ENCODE data around the gene MAEA. TPM values are rescaled to one million over a fixed set of nuclear protein-coding genes. Genes with fewer than 3 reads are reported as not detected.

Gene MAEA
- total and polyA plus RNA-seq, 9 of the 15 experiments (the other 6 are each of a cell fraction or from before 2014, with no cell fraction given): 2.1 to 86.5 (median 45.0) TPM

- H3K36me3 ChIP-seq (ENCODE audit: control insufficient read depth, insufficient read depth, low read length): peaks cover 62% of the 10 kb centered on the region; the same call in 2 of the 3 replicates
- TF ChIP-seq NELFE (IDR thresholded peaks at IDR 0.05; ENCODE audit: insufficient read depth, insufficient read length) (no peak), CBFA2T3 (IDR thresholded peaks at IDR 0.05) (no peak), TEAD4 (IDR thresholded peaks at IDR 0.05; ENCODE audit: low read length) (no peak), TEAD4 (CRISPR knock-in tag; IDR thresholded peaks at IDR 0.05; ENCODE audit: borderline replicate concordance) (no peak), BRF2 (IDR thresholded peaks at IDR 0.05; ENCODE audit: borderline replicate concordance, insufficient read depth, insufficient read length) (no peak), SRF (CRISPR knock-in tag; IDR thresholded peaks at IDR 0.05) (no peak), RNF219 (CRISPR knock-in tag; IDR thresholded peaks at IDR 0.05) (no peak), CHCHD3 (CRISPR knock-in tag; IDR thresholded peaks at IDR 0.05) (no peak), GTF2E2 (tag; IDR thresholded peaks at IDR 0.05) (no peak), ZBTB9 (CRISPR knock-in tag; IDR thresholded peaks at IDR 0.05) (no peak), ZNF354B (CRISPR knock-in tag; IDR thresholded peaks at IDR 0.05) (no peak), KDM1A (IDR thresholded peaks at IDR 0.05) (no peak), ERF (CRISPR knock-in tag; IDR thresholded peaks at IDR 0.05) (no peak), PRPF4 (IDR thresholded peaks at IDR 0.05; ENCODE audit: insufficient read depth, low read depth, low read length, poor library complexity, severe bottlenecking) (no peak), MAFG (tag; conservative IDR thresholded peaks at IDR 0.05) (no peak), ZNF282 (CRISPR knock-in tag; IDR thresholded peaks at IDR 0.05) (no peak)
- H3K9me3 ChIP-seq (replicated peaks; ENCODE audit: control insufficient read depth, insufficient read depth, low read depth, low read length): no peaks in the 10 kb centered on the region
- no peak overlapping the region for H2AFZ ChIP-seq (ENCODE audit: low read depth, low read length)
- peaks cover 88% of the 10 kb centered on the region for H3K79me2 ChIP-seq (ENCODE audit: control insufficient read depth, insufficient read depth, low read length)
- no TSS peak for BruUV-seq (replicated peaks)
- 96% methylated on average over 4 of the region's 4 CpGs for WGBS (ENCODE audit: insufficient coverage, low coverage, missing lambda C conversion rate)
- H3K9ac ChIP-seq (ENCODE audit: insufficient read depth in 1 of 2, low read depth in 2 of 2, low read length in 2 of 2): peak overlapping the region in 1 of 2 experiments; percentile 42; a peak in 1 of 4 replicates
- H3K27ac ChIP-seq (ENCODE audit: extremely low read depth, low read depth, low read length): no peak overlapping the region
- peaks cover 11 to 40% of the 10 kb centered on the region in 2 experiments; a peak in 4 of 5 replicates for H3K4me1 ChIP-seq (replicated peaks in 1 of 2; ENCODE audit: control insufficient read depth in 2 of 2, insufficient read depth in 2 of 2, low read length in 2 of 2)
- CTCF ChIA-PET (ENCODE audit: low intra/inter-chr PET ratio): no interaction called here
- POLR2A ChIA-PET: interaction anchor here (1.3 to 1.5 kb wide), 3 partner anchors 11 to 116 kb away, joined by 3 to 7 read pairs (median 5); no protein-coding TSS in a partner anchor
- peaks cover 37% of the 10 kb centered on the region for H4K20me1 ChIP-seq (replicated peaks; ENCODE audit: control insufficient read depth, insufficient read depth, low read length)
- ATAC-seq (no peak), FAIRE-seq (no peak), DNase-seq (ENCODE audit: extremely low read depth in 1 of 4, low spot score in 3 of 4) (no peak)
- H3K4me2 ChIP-seq (ENCODE audit: insufficient read depth, low read length): no peak overlapping the region
- intact Hi-C loops (cut with micrococcal nuclease) (no loop called here), in situ Hi-C loops (cut with MboI) (no loop called here)
- H3K9me1 ChIP-seq (ENCODE audit: control insufficient read depth, insufficient read depth, low read length): no peaks in the 10 kb centered on the region
- no peak overlapping the region for H3K4me3 ChIP-seq
- H3K27me3 ChIP-seq (ENCODE audit: control insufficient read depth in 2 of 2, insufficient read depth in 2 of 2, low read length in 2 of 2): no peaks in the 10 kb centered on the region
These were observed 3.8 kb downstream of the MAEA start for GRCh38 chr4:1293531-1293941.
